GM23338 (cell line): ENCODE measurements around the gene MRTO4. TPM values are rescaled to one million over a fixed set of nuclear protein-coding genes. Genes with fewer than 3 reads are reported as not detected.

Source experiments
- ATAC-seq: fragments of 200-7000 bp; cut with Tn5 transposase; 3 replicates; pipeline ENCODE4 v1.9.1; 2020
- DNase-seq: peaks from one replicate; pipeline ENCODE4 v3.0.0-alpha.2; 2015; ENCODE audit warnings: low spot score
- H2AFZ ChIP-seq: fragments of 200-600 bp; sonication (generic); 2 replicates; pipeline ENCODE4 v1.8.0; 2016; ENCODE audit warnings: antibody characterized with exemption, mild to moderate bottlenecking, moderate library complexity
- H3F3A ChIP-seq: fragments of 200-600 bp; sonication (generic); replicated peaks from 2 replicates; pipeline ENCODE4 v1.8.0; 2017; ENCODE audit warnings: antibody characterized with exemption, mixed run types, low read depth
- H3K27ac ChIP-seq: fragments of 200-600 bp; sonication (generic); 2 replicates; pipeline ENCODE4 v1.6.1; 2016; ENCODE audit warnings: low read depth
- H3K27me3 ChIP-seq: fragments of 200-600 bp; sonication (generic); 2 replicates; pipeline ENCODE4 v1.8.0; 2016; ENCODE audit warnings: mild to moderate bottlenecking, mixed run types, moderate library complexity; ENCODE audit not compliant: insufficient read depth
- H3K36me3 ChIP-seq: fragments of 200-600 bp; sonication (generic); 2 replicates; pipeline ENCODE4 v1.8.0; 2016; ENCODE audit warnings: mild to moderate bottlenecking; ENCODE audit not compliant: insufficient read depth
- H3K4me1 ChIP-seq: fragments of 200-600 bp; sonication (generic); 2 replicates; pipeline ENCODE4 v1.8.0; 2016; ENCODE audit warnings: mild to moderate bottlenecking, moderate library complexity; ENCODE audit not compliant: insufficient read depth
- H3K4me2 ChIP-seq: fragments of 200-600 bp; sonication (generic); 2 replicates; pipeline ENCODE4 v1.7.1; 2017; ENCODE audit warnings: mixed run types
- H3K4me3 ChIP-seq: fragments of 200-600 bp; sonication (generic); 2 replicates; pipeline ENCODE4 v1.6.1; 2016; ENCODE audit warnings: mixed run types
- H3K79me2 ChIP-seq: fragments of 200-600 bp; sonication (generic); replicated peaks from 2 replicates; pipeline ENCODE4 v1.8.0; 2017; ENCODE audit warnings: mild to moderate bottlenecking; ENCODE audit not compliant: insufficient read depth
- H3K9me2 ChIP-seq: fragments of 200-600 bp; sonication (generic); 2 replicates; pipeline ENCODE4 v1.8.0; 2017; ENCODE audit not compliant: insufficient read depth
- H4K20me1 ChIP-seq: fragments of 200-600 bp; sonication (generic); replicated peaks from 2 replicates; pipeline ENCODE4 v1.8.0; 2017; ENCODE audit warnings: mild to moderate bottlenecking; ENCODE audit not compliant: insufficient read depth
- H3K27ac Mint-ChIP-seq: 2 replicates; pipeline ENCODE4 v1.8.0; 2020; ENCODE audit warnings: inconsistent platforms, mild to moderate bottlenecking, moderate library complexity, mixed read lengths
- H3K27me3 Mint-ChIP-seq: 3 replicates; pipeline ENCODE4 v1.8.0; 2022; ENCODE audit warnings: low read depth, mild to moderate bottlenecking, moderate library complexity, mixed read lengths, inconsistent platforms; ENCODE audit not compliant: insufficient read depth, poor library complexity
- H3K36me3 Mint-ChIP-seq: 3 replicates; pipeline ENCODE4 v1.8.0; 2021; ENCODE audit warnings: low read depth, mild to moderate bottlenecking, inconsistent platforms, moderate library complexity, mixed read lengths
- H3K4me1 Mint-ChIP-seq: 3 replicates; pipeline ENCODE4 v1.8.0; 2020; ENCODE audit warnings: mild to moderate bottlenecking, inconsistent platforms, mixed read lengths
- H3K4me3 Mint-ChIP-seq: 3 replicates; pipeline ENCODE4 v1.8.0; 2021; ENCODE audit warnings: moderate library complexity, mild to moderate bottlenecking, inconsistent platforms, mixed read lengths
- H3K9me3 Mint-ChIP-seq: 3 replicates; pipeline ENCODE4 v1.8.0; 2020; ENCODE audit warnings: moderate library complexity, mild to moderate bottlenecking, inconsistent platforms, mixed read lengths
- CTCF ChIP-seq, 2 experiments: fragments of 200-600 bp in 1 of 2; sonication (generic) in 1 of 2; conservative IDR thresholded peaks; 2 replicates each; pipeline versions ENCODE4 v1.5.1 to v1.6.1; 2016 to 2017; ENCODE audit warnings: antibody characterized with exemption in 2 of 2, low read depth in 2 of 2, mild to moderate bottlenecking in 2 of 2, moderate library complexity in 1 of 2
- ETS1 ChIP-seq: IDR thresholded peaks from 2 replicates; pipeline ENCODE4 v1.6.1; 2016; ENCODE audit warnings: antibody characterized with exemption
- EZH2 ChIP-seq: fragments of 200-600 bp; sonication (generic); IDR thresholded peaks from one replicate; pipeline ENCODE4 v1.8.0; 2017; ENCODE audit warnings: antibody characterized with exemption, mild to moderate bottlenecking, low read depth; ENCODE audit not compliant: unreplicated experiment
- EZH2phosphoT487 ChIP-seq: fragments of 200-600 bp; sonication (generic); IDR thresholded peaks from one replicate; pipeline ENCODE4 v1.8.1; 2018; ENCODE audit warnings: antibody characterized with exemption; ENCODE audit not compliant: unreplicated experiment
- JUNB ChIP-seq: IDR thresholded peaks from one replicate; pipeline ENCODE4 v1.6.1; 2016; ENCODE audit warnings: antibody characterized with exemption; ENCODE audit not compliant: unreplicated experiment
- NANOG ChIP-seq: IDR thresholded peaks from 2 replicates; pipeline ENCODE4 v1.6.1; 2016; ENCODE audit warnings: antibody characterized with exemption, borderline replicate concordance
- POLR2AphosphoS5 ChIP-seq: IDR thresholded peaks from 2 replicates; pipeline ENCODE4 v1.6.1; 2016; ENCODE audit warnings: antibody characterized with exemption, low read depth
- STAT1 ChIP-seq: IDR thresholded peaks from one replicate; pipeline ENCODE4 v1.6.1; 2016; ENCODE audit warnings: antibody characterized with exemption; ENCODE audit not compliant: unreplicated experiment
- ZNF114 ChIP-seq: fragments of 250-450 bp; sonication (Bioruptor Pico); IDR thresholded peaks from 2 replicates; pipeline ENCODE4 v1.5.0; 2020; ENCODE audit warnings: mild to moderate bottlenecking, moderate library complexity
- ZNF331 ChIP-seq: fragments of 250-450 bp; sonication (Bioruptor Pico); IDR thresholded peaks from 2 replicates; pipeline ENCODE4 v1.5.0; 2020; ENCODE audit warnings: low read depth, mild to moderate bottlenecking, moderate library complexity
- polyA plus RNA-seq: library from polyadenylated mRNA; unstranded; fragments of >200 nt; fragmentation: Nextera tagmentation; extraction: Ambion mirVana; gene quantifications from 2 replicates; pipeline ENCODE4 v1.2.1, GENCODE V29; 2016
- total RNA-seq: library from RNA; depleted of rRNA; stranded (reverse); fragments of >200 nt; shearing (Covaris generic); gene quantifications from 2 replicates; pipeline ENCODE4 v1.2.3, GENCODE V29; 2014
- TF ChIP-seq, protein P1 (sequence below): IDR thresholded peaks from one replicate; pipeline ENCODE4 v1.6.1; 2018; ENCODE audit warnings: antibody characterized with exemption; ENCODE audit not compliant: unreplicated experiment
- TF ChIP-seq, protein P2 (sequence below): fragments of 250-450 bp; sonication (Bioruptor Pico); IDR thresholded peaks from 2 replicates; pipeline ENCODE4 v1.5.0; 2020; ENCODE audit warnings: mild to moderate bottlenecking, moderate library complexity

Gene MRTO4
- total and polyA plus RNA-seq, 2 experiments from 2014 or later, result 54.2 to 88.5 TPM

DNA sequence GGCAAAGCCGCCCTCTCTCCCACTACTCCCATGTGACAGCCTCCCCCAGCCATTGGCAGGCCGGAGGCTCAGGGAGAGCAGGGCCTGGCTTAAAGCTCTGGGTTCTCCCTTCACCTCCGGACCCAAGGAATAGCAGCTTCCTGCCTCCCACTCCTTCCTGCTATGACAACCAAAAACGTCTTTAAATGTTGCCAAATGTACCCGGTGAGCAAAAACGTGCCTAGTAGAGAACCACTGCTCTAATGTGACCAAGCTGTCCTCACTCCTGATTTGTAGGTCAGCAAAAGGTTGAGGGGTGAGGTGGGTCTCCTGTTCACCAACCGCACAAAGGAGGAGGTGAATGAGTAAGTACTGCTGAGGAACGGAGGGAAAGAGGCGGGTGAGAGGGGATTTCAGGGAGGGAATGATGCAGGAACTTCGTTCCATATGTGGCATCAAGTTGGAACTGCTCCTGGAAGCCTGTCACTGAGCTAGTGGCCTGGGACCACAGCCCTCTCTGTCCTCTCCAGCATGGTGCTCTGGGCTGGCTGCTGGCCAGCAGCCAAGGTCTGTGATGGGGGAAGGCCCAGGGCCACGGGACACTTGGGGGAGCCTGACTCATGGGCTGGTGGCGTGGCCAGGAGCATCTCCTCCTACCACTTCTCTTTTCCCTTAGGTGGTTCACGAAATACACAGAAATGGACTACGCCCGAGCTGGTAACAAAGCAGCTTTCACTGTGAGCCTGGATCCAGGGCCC, 5.7 kb downstream of the MRTO4 start (continued):
- no peak for TF ChIP-seq CTCF (conservative IDR thresholded peaks at IDR 0.05; ENCODE audit: low read depth in 2 of 2)

GRCh38 chr1:19258353-19258752, 6.7 kb downstream of the MRTO4 start:
- H3K4me1 ChIP-seq, result no peaks in the 10 kb centered on the region
- peaks cover 21% of the 10 kb centered on the region for H3K27me3 Mint-ChIP-seq
- no peaks in the 10 kb centered on the region for H3K9me3 Mint-ChIP-seq
- no peak for DNase-seq
- H3K27me3 ChIP-seq, result no peaks in the 10 kb centered on the region
- peaks cover 6% of the 10 kb centered on the region for H3K4me1 Mint-ChIP-seq
- H3K27ac ChIP-seq, result no peak overlapping the region
- 0 out of 2 replicates have a peak, but pooled peaks cover 10% of the 10 kb centered on the region for H3F3A ChIP-seq
- no peak for ATAC-seq
- H2AFZ ChIP-seq, result no peak overlapping the region
- no peak overlapping the region for H3K27ac Mint-ChIP-seq
- H3K79me2 ChIP-seq, result peaks cover 31% of the 10 kb centered on the region
- H3K4me3 ChIP-seq, result no peak overlapping the region
- peaks cover 33% of the 10 kb centered on the region for H3K36me3 ChIP-seq
- H4K20me1 ChIP-seq, result peaks cover 20% of the 10 kb centered on the region
- H3K36me3 Mint-ChIP-seq, result peaks cover 68% of the 10 kb centered on the region
- H3K4me2 ChIP-seq, result no peak overlapping the region
- no peaks in the 10 kb centered on the region for H3K9me2 ChIP-seq
- H3K4me3 Mint-ChIP-seq, result no peak overlapping the region
- no peak for TF ChIP-seq EZH2
- no peak for TF ChIP-seq POLR2AphosphoS5
- TF ChIP-seq ETS1, result no peak
- TF ChIP-seq, protein P1, sequence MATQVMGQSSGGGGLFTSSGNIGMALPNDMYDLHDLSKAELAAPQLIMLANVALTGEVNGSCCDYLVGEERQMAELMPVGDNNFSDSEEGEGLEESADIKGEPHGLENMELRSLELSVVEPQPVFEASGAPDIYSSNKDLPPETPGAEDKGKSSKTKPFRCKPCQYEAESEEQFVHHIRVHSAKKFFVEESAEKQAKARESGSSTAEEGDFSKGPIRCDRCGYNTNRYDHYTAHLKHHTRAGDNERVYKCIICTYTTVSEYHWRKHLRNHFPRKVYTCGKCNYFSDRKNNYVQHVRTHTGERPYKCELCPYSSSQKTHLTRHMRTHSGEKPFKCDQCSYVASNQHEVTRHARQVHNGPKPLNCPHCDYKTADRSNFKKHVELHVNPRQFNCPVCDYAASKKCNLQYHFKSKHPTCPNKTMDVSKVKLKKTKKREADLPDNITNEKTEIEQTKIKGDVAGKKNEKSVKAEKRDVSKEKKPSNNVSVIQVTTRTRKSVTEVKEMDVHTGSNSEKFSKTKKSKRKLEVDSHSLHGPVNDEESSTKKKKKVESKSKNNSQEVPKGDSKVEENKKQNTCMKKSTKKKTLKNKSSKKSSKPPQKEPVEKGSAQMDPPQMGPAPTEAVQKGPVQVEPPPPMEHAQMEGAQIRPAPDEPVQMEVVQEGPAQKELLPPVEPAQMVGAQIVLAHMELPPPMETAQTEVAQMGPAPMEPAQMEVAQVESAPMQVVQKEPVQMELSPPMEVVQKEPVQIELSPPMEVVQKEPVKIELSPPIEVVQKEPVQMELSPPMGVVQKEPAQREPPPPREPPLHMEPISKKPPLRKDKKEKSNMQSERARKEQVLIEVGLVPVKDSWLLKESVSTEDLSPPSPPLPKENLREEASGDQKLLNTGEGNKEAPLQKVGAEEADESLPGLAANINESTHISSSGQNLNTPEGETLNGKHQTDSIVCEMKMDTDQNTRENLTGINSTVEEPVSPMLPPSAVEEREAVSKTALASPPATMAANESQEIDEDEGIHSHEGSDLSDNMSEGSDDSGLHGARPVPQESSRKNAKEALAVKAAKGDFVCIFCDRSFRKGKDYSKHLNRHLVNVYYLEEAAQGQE, result no peak
- TF ChIP-seq, protein P2, sequence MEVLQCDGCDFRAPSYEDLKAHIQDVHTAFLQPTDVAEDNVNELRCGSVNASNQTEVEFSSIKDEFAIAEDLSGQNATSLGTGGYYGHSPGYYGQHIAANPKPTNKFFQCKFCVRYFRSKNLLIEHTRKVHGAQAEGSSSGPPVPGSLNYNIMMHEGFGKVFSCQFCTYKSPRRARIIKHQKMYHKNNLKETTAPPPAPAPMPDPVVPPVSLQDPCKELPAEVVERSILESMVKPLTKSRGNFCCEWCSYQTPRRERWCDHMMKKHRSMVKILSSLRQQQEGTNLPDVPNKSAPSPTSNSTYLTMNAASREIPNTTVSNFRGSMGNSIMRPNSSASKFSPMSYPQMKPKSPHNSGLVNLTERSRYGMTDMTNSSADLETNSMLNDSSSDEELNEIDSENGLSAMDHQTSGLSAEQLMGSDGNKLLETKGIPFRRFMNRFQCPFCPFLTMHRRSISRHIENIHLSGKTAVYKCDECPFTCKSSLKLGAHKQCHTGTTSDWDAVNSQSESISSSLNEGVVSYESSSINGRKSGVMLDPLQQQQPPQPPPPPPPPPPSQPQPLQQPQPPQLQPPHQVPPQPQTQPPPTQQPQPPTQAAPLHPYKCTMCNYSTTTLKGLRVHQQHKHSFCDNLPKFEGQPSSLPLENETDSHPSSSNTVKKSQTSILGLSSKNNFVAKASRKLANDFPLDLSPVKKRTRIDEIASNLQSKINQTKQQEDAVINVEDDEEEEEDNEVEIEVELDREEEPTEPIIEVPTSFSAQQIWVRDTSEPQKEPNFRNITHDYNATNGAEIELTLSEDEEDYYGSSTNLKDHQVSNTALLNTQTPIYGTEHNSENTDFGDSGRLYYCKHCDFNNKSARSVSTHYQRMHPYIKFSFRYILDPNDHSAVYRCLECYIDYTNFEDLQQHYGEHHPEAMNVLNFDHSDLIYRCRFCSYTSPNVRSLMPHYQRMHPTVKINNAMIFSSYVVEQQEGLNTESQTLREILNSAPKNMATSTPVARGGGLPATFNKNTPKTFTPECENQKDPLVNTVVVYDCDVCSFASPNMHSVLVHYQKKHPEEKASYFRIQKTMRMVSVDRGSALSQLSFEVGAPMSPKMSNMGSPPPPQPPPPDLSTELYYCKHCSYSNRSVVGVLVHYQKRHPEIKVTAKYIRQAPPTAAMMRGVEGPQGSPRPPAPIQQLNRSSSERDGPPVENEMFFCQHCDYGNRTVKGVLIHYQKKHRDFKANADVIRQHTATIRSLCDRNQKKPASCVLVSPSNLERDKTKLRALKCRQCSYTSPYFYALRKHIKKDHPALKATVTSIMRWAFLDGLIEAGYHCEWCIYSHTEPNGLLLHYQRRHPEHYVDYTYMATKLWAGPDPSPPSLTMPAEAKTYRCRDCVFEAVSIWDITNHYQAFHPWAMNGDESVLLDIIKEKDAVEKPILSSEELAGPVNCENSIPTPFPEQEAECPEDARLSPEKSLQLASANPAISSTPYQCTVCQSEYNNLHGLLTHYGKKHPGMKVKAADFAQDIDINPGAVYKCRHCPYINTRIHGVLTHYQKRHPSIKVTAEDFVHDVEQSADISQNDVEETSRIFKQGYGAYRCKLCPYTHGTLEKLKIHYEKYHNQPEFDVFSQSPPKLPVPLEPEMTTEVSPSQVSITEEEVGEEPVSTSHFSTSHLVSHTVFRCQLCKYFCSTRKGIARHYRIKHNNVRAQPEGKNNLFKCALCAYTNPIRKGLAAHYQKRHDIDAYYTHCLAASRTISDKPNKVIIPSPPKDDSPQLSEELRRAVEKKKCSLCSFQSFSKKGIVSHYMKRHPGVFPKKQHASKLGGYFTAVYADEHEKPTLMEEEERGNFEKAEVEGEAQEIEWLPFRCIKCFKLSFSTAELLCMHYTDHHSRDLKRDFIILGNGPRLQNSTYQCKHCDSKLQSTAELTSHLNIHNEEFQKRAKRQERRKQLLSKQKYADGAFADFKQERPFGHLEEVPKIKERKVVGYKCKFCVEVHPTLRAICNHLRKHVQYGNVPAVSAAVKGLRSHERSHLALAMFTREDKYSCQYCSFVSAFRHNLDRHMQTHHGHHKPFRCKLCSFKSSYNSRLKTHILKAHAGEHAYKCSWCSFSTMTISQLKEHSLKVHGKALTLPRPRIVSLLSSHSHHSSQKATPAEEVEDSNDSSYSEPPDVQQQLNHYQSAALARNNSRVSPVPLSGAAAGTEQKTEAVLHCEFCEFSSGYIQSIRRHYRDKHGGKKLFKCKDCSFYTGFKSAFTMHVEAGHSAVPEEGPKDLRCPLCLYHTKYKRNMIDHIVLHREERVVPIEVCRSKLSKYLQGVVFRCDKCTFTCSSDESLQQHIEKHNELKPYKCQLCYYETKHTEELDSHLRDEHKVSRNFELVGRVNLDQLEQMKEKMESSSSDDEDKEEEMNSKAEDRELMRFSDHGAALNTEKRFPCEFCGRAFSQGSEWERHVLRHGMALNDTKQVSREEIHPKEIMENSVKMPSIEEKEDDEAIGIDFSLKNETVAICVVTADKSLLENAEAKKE (CRISPR knock-in tag), result no peak
- no peak for TF ChIP-seq NANOG
- TF ChIP-seq JUNB, result no peak
- TF ChIP-seq EZH2phosphoT487, result no peak
- TF ChIP-seq STAT1, result no peak
- no peak for TF ChIP-seq ZNF331 (CRISPR knock-in tag)
- no peak for TF ChIP-seq ZNF114 (CRISPR knock-in tag)
